Aorta (tissue), 5 donors: ENCODE measurements around the gene PTH1R. TPM values are rescaled to one million over a fixed set of nuclear protein-coding genes. Genes with fewer than 3 reads are reported as not detected.

Experiments used
- ATAC-seq: fragments of 200-7000 bp; cut with Tn5 transposase; one replicate; pipeline ENCODE4 v1.9.1; 2022; ENCODE audit warnings: moderate library complexity; ENCODE audit not compliant: low FRiP score
- DNase-seq, 2 donors: peaks; one replicate each; pipeline ENCODE4 v3.0.0-alpha.2; 2020
- H3K27ac ChIP-seq, 2 donors: one replicate each; pipeline ENCODE4 v1.5.1; 2013; ENCODE audit warnings: low read length in 2 of 2, mild to moderate bottlenecking in 2 of 2, moderate library complexity in 2 of 2, control low read depth in 1 of 2, inconsistent platforms in 1 of 2, low read depth in 1 of 2
- H3K27me3 ChIP-seq, 2 donors: one replicate each; pipeline ENCODE4 v1.6.1; 2013; ENCODE audit warnings: control low read depth in 1 of 2, low read length in 1 of 2, mild to moderate bottlenecking in 1 of 2, moderate library complexity in 1 of 2; ENCODE audit not compliant: insufficient read depth in 2 of 2, control insufficient read depth in 1 of 2
- H3K36me3 ChIP-seq, 2 donors: one replicate each; pipeline ENCODE4 v1.6.1; 2013; ENCODE audit warnings: control low read depth in 1 of 2, low read length in 1 of 2, mild to moderate bottlenecking in 1 of 2; ENCODE audit not compliant: insufficient read depth in 2 of 2, control insufficient read depth in 1 of 2
- H3K4me1 ChIP-seq, 2 donors: one replicate each; pipeline ENCODE4 v1.6.1; 2013; ENCODE audit warnings: low read length in 2 of 2, control low read depth in 1 of 2, mild to moderate bottlenecking in 1 of 2, moderate library complexity in 1 of 2; ENCODE audit not compliant: insufficient read depth in 2 of 2, control insufficient read depth in 1 of 2
- H3K4me3 ChIP-seq, 2 donors: one replicate each; pipeline ENCODE4 v1.5.1; 2013; ENCODE audit warnings: low read length in 2 of 2, control low read depth in 1 of 2, mild to moderate bottlenecking in 1 of 2
- H3K9me3 ChIP-seq: one replicate; pipeline ENCODE4 v1.6.1; 2013; ENCODE audit warnings: mild to moderate bottlenecking, low read length; ENCODE audit not compliant: control insufficient read depth
- whole genome bisulfite sequencing, 2 donors: extraction: QIAGEN DNeasy Blood & Tissue Kit; methylation state at CpG; one replicate each; pipeline ENCODE4 v1.1.7; 2013; 5-methylcytosine and 5-hydroxymethylcytosine counted together
- intact Hi-C, 2 donors: fragments of 100-400 bp; cut with DNase I; formaldehyde crosslinking; loops; one replicate each; pipeline versions ENCODE4 v1.14.2 to v1.15.0; 2022
- polyA plus RNA-seq, 2 donors: library from polyadenylated mRNA; stranded (reverse); fragments of 200-250 nt; gene quantifications; one replicate each; pipeline ENCODE4 v1.2.3, GENCODE V29; 2013
- total RNA-seq, 2 donors: library from RNA; stranded (reverse); fragmentation: NEBNext Ultra II Directional; extraction: Animal tissue kit (Norgen Biotek cat#: 25700); gene quantifications; one replicate each; pipeline ENCODE4 v1.2.1, GENCODE V29; 2021
- donor health status: healthy with polysubstance abuse.
- donor health status: Bipolar disorder and iron deficiency.
- donor health status: DM: no; HTN: no; CAD: no.
- donor health status: DM: no; HTN: no; CAD: no.
- donor health status: DM: yes; HTN: yes; CAD: no.

The PTH1R gene
- total and polyA plus RNA-seq, 4 donors: 6.6 to 38.6 (median 7.6) TPM

DNA sequence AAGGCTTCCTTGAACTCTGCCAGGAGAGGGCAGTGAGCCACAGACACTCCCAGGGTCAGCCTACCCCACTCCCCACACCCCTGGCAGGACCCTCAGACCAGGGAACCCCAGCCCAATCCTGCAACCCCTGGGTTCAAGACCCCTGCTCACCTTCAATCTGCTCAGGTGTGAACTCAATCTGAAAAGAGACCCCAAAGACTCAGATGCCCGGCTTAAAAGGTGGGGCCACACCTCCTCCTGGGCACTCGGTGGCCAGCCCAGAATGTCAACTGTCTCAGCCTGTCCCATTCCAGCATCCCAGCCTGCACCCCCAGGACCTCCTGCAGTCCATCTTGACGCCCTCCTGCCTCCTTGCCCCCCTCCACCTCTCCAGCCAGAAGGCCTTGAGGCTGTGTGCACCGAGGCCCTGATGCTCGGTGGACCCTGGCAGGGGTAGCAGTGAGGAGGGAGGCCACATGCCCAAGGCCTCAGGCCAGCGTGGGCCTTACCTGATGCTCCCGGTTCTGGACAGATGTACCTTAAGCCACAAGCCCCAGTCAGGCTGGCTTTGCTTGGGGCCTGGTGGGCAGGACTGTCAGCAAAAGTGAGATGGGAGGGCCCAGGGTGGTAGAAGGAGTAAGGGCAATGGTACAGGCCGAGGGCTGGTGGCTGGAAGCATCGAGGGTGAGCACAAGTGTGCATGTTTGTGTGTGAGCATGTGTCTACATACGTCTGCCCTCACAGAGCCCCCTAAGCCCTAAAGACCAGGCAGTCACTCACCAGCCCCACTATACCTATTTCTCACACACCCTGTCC, 16.5 kb upstream of the PTH1R start:
- Histone ChIP-seq H3K36me3 (no peaks in the 10 kb centered on the region), H3K27me3 (no peaks in the 10 kb centered on the region), H3K27ac (no peak overlapping the region), H3K4me3 (no peak overlapping the region), H3K4me1 (no peaks in the 10 kb centered on the region), H3K9me3 (no peaks in the 10 kb centered on the region)
- WGBS, 2 donors: 91 to 94% methylated on average over 8 to 10 of the region's 10 CpGs
- intact Hi-C loops: loop anchor here in 1 of 2 donors (5.0 to 10.0 kb wide), 2 partner anchors 154 to 464 kb away; no protein-coding TSS in a partner anchor
- DNase-seq (peak; percentile 33 to 65), ATAC-seq (no peak)

- H3K4me3 ChIP-seq: no peak overlapping the region
- peak; percentile 25 to 36 for DNase-seq
- ATAC-seq: no peak
- WGBS, 2 donors: 86 to 87% methylated on average over 12 of the region's 12 CpGs
- no peaks in the 10 kb centered on the region for H3K9me3 ChIP-seq
- no peaks in the 10 kb centered on the region for H3K36me3 ChIP-seq
- H3K27me3 ChIP-seq: no peaks in the 10 kb centered on the region
- no peaks in the 10 kb centered on the region for H3K4me1 ChIP-seq
- intact Hi-C loops: loop anchor here in 1 of 2 donors (5.0 to 10.0 kb wide), 2 partner anchors 154 to 463 kb away; no protein-coding TSS in a partner anchor
- no peak overlapping the region for H3K27ac ChIP-seq
Measured at GRCh38 chr3:46861605-46862368, 15.7 kb upstream of the PTH1R start.

DNA sequence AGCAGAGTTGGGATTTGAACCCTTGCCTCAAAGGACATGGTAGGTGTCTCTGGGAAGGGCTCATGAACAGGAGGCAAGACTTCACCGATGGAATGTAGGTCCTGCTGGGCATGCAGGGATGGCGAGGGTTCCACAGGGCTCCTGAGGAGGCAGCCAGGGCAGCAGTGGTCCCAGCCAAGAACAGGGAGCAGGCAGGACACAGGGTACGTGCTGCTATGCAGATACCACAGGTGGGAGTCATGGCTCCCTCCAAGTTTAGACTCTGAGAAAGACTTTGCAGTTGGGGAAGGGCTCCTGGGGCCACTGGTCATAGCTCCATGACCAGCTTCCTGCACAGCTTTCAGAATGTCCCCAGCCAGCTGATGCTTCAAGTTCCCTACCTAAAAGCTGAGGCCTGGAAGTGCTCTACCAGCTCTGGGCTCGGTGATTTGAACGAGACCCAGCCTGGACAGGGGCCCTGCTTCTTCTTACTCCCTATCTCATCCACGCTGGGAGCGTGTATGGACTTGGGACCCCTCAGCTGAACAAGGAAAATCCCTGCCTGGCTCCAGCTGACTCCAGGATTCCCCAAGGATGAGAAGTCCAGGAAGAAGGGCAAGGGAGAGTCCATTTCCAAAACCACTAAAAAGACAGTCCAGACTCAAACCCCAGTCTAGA, 15.0 kb upstream of the PTH1R start:
- intact Hi-C loops: loop anchor here in 1 of 2 donors (5.0 to 10.0 kb wide), 2 partner anchors 155 to 462 kb away; no protein-coding TSS in a partner anchor
- H3K4me1 ChIP-seq: no peaks in the 10 kb centered on the region
- WGBS, 2 donors: 83 to 85% methylated on average over 7 of the region's 7 CpGs

GRCh38 chr3:46863261-46863782, 14.2 kb upstream of the PTH1R start, which contains the start of gene MYL3:
Gene MYL3, minus strand, starts transcription at chr3:46863444. Its CDS starts 54 bp downstream, at chr3:46863390.
- Histone ChIP-seq H3K36me3 (no peaks in the 10 kb centered on the region), H3K27ac (no peak within 1 kb of the TSS), H3K4me3 (no peak within 1 kb of the TSS), H3K27me3 (no peaks in the 10 kb centered on the region), H3K9me3 (no peaks in the 10 kb centered on the region), H3K4me1 (no peaks in the 10 kb centered on the region)
- DNase-seq (peak; percentile 39 to 48), ATAC-seq (no peak)
- 93 to 95% methylated on average over 7 of the region's 7 CpGs for WGBS, 2 donors
- intact Hi-C loops: loop anchor here in 1 of 2 donors (5.0 to 10.0 kb wide), 2 partner anchors 156 to 461 kb away; no protein-coding TSS in a partner anchor

More for the DNA sequence above, 15.0 kb upstream of the PTH1R start:
- no peak for ATAC-seq
- no peaks in the 10 kb centered on the region for H3K27me3 ChIP-seq
- H3K27ac ChIP-seq: no peak overlapping the region
- H3K9me3 ChIP-seq: no peaks in the 10 kb centered on the region
- no peak overlapping the region for H3K4me3 ChIP-seq
- peak in 1 of 2 donors; percentile 37 for DNase-seq
- H3K36me3 ChIP-seq: no peaks in the 10 kb centered on the region

- no peaks in the 10 kb centered on the region for H3K36me3 ChIP-seq
- no peak for ATAC-seq
- no peaks in the 10 kb centered on the region for H3K27me3 ChIP-seq
- H3K9me3 ChIP-seq: no peaks in the 10 kb centered on the region
- intact Hi-C loops: loop anchor here in 1 of 2 donors (5.0 to 10.0 kb wide), 2 partner anchors 157 to 461 kb away; no protein-coding TSS in a partner anchor
- 86 to 87% methylated on average over 10 of the region's 10 CpGs for WGBS, 2 donors
- H3K4me3 ChIP-seq: no peak overlapping the region
- no peak overlapping the region for H3K27ac ChIP-seq
- peak; percentile 42 to 62 for DNase-seq
- no peaks in the 10 kb centered on the region for H3K4me1 ChIP-seq
Measured at GRCh38 chr3:46864061-46864881, 13.2 kb upstream of the PTH1R start.

DNA sequence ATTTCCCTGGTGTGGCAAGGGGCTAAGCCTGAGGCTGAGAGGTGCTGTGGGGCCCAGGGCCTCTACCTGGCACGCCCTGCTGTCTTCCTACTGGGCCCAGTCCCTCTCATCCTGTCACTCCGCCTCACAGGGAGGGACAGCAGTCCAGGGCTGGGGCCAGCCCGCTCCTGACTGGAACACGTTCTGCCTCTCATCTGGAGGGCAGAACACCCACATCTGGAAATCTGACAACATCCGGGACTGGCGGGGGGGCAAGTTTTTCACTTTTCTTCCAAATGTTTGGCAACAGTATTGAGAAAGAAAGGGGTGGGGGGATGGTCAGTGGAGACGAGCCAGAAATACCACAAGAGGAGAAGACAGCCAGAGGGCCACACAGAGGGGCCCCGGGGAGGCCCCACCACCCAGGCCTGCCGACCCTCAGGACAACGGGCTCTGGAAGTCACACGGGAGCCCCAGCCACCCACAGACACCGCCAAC, 12.5 kb upstream of the PTH1R start:
- no peaks in the 10 kb centered on the region for H3K36me3 ChIP-seq
- intact Hi-C loops: loop anchor here (5.0 to 10.0 kb wide), 2 partner anchors 42 to 460 kb away; no protein-coding TSS in a partner anchor
- H3K27me3 ChIP-seq: no peaks in the 10 kb centered on the region
- H3K27ac ChIP-seq: no peak overlapping the region
- no peak for ATAC-seq
- no peaks in the 10 kb centered on the region for H3K4me1 ChIP-seq
- DNase-seq: peak; percentile 51 to 69
- WGBS, 2 donors: 62% methylated on average over 12 of the region's 12 CpGs
- H3K9me3 ChIP-seq: no peaks in the 10 kb centered on the region
- no peak overlapping the region for H3K4me3 ChIP-seq

GRCh38 chr3:46865546-46865945, 12.0 kb upstream of the PTH1R start:
- DNase-seq (peak; percentile 30 to 52), ATAC-seq (no peak)
- Histone ChIP-seq H3K9me3 (no peaks in the 10 kb centered on the region), H3K27ac (no peak overlapping the region), H3K4me3 (no peak overlapping the region), H3K36me3 (no peaks in the 10 kb centered on the region), H3K27me3 (no peaks in the 10 kb centered on the region), H3K4me1 (no peaks in the 10 kb centered on the region)
- 75 to 76% methylated on average over 2 of the region's 2 CpGs for WGBS, 2 donors
- intact Hi-C loops: loop anchor here (5.0 to 10.0 kb wide), 2 partner anchors 42 to 459 kb away; no protein-coding TSS in a partner anchor
